ENCODE results near the gene CDH13. TPM values are rescaled to one million over a fixed set of nuclear protein-coding genes. Genes with fewer than 3 reads are reported as not detected.

Gene CDH13
- total and polyA plus RNA-seq, 10 of the 15 experiments (the other 5 are each of a cell fraction or from before 2014, with no cell fraction given) = under 0.01 to 0.05 TPM; not detected in 8

DNA sequence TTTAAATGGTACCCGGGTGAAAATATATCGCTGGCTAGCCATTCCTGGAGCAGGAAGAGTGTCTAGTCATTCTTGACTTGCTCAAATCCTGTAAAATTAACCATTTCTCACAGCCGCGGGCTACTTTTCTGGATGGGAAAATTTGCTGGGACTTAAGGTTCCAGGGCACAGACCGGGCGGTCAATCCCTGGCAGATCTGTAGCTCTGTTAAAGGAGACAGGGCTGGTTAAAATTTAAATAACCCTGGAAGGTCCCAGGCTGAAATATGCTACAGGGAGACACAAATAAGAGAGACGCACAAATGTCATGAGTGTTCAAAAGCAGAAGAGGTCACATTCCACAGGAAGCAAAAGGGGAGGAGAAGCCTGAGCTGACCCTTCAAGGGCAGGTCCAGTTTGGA, 951.4 kb downstream of the CDH13 start:
- ChIA-PET SMC1A (ENCODE audit: uncharacterized antibody, unreplicated experiment) (no interaction called here), POLR2A (no interaction called here), RAD21 (ENCODE audit: unreplicated experiment) (no interaction called here), CTCF (no interaction called here)
- H3K9ac ChIP-seq (ENCODE audit: control insufficient read depth, insufficient read depth, low read length) = no peak overlapping the region
- no peak for TF ChIP-seq SIX5 (IDR thresholded peaks at IDR 0.05; ENCODE audit: low read depth, low read length, severe bottlenecking)
- no peak for TF ChIP-seq RCOR1 (conservative IDR thresholded peaks at IDR 0.05; ENCODE audit: low read depth, low read length)
- TF ChIP-seq ZNF592 (IDR thresholded peaks at IDR 0.05) = no peak
- TF ChIP-seq CBX5 (IDR thresholded peaks at IDR 0.05; ENCODE audit: low read depth) = no peak
- TF ChIP-seq TCF7 (IDR thresholded peaks at IDR 0.05; ENCODE audit: borderline replicate concordance) = no peak
- no peak for TF ChIP-seq SP1 (IDR thresholded peaks at IDR 0.05; ENCODE audit: low read depth, low read length)
- no peak for TF ChIP-seq HDGF (IDR thresholded peaks at IDR 0.05)
- no peak for TF ChIP-seq PAX8 (IDR thresholded peaks at IDR 0.05)
- TF ChIP-seq USF2 (IDR thresholded peaks at IDR 0.05; ENCODE audit: borderline replicate concordance, low read depth, low read length) = no peak
- TF ChIP-seq ETV6 (conservative IDR thresholded peaks at IDR 0.05 in 1 of 2, IDR thresholded peaks at IDR 0.05 in 1 of 2; ENCODE audit: borderline replicate concordance in 1 of 2, low read depth in 1 of 2) = no peak
- no peak for TF ChIP-seq ATF3 (IDR thresholded peaks at IDR 0.05; ENCODE audit: borderline replicate concordance, extremely low read depth, low read depth, low read length)
- no peak for TF ChIP-seq TAF1 (IDR thresholded peaks at IDR 0.05; ENCODE audit: borderline replicate concordance, low read depth, low read length)
- no peak for TF ChIP-seq IKZF2 (IDR thresholded peaks at IDR 0.05)
- TF ChIP-seq PML (IDR thresholded peaks at IDR 0.05; ENCODE audit: low read length) = no peak
- FAIRE-seq = no peak
- H3K27ac ChIP-seq (ENCODE audit: control insufficient read depth, insufficient read depth) = no peak overlapping the region
- no peak overlapping the region for H3K4me3 ChIP-seq
- H3K36me3 ChIP-seq (ENCODE audit: control insufficient read depth in 2 of 2, insufficient read depth in 2 of 2, low read length in 1 of 2) = no peaks in the 10 kb centered on the region
- H3K79me2 ChIP-seq (ENCODE audit: control insufficient read depth, insufficient read depth, low read length) = no peaks in the 10 kb centered on the region
- WGBS (ENCODE audit: insufficient coverage, insufficient replicate concordance, low lambda C conversion rate, missing lambda C conversion rate) = 61% methylated on average over 7 of the region's 7 CpGs
- no peak overlapping the region for H3K4me2 ChIP-seq (ENCODE audit: control insufficient read depth, insufficient read depth)
- intact Hi-C loops (cut with micrococcal nuclease; ENCODE audit: unreplicated experiment) = no loop called here
- BruUV-seq (replicated peaks) = no TSS peak
- H3K4me1 ChIP-seq (ENCODE audit: control insufficient read depth, insufficient read depth, low read length) = no peaks in the 10 kb centered on the region
- no peak for DNase-seq (ENCODE audit: low read depth, low spot score)
- H2AFZ ChIP-seq (ENCODE audit: control insufficient read depth, low read depth, low read length) = no peak overlapping the region
- H4K20me1 ChIP-seq (ENCODE audit: control insufficient read depth, insufficient read depth) = no peaks in the 10 kb centered on the region
- no peaks in the 10 kb centered on the region for H3K9me3 ChIP-seq (replicated peaks; ENCODE audit: control insufficient read depth, insufficient read depth, low read length)
- in situ Hi-C loops (cut with MboI) = no loop called here
- peaks cover 0 to 2% of the 10 kb centered on the region in 2 experiments; a peak in 2 of 4 replicates for H3K27me3 ChIP-seq (replicated peaks in 1 of 2; ENCODE audit: control insufficient read depth in 2 of 2, insufficient read depth in 2 of 2, low read length in 1 of 2)
- no peak for ATAC-seq
